ENCODE data around the gene CIAO2B. TPM values are rescaled to one million over a fixed set of nuclear protein-coding genes. Genes with fewer than 3 reads are reported as not detected.

CIAO2B gene
- 100 to 1,000 TPM; 150 to 162 TPM for total RNA-seq

GRCh38 chr16:66934138-66934838, at the start of gene CIAO2B:
CIAO2B (minus strand) TSS chr16:66934402; CDS start chr16:66934364, 38 bp downstream.
- ATAC-seq = peak; percentile 84
- intact Hi-C loops (cut with micrococcal nuclease) = loop anchor here (5.0 kb wide), 1 partner anchor 57 kb away; no protein-coding TSS in a partner anchor
- Mint-ChIP-seq H3K9me3 (no peaks in the 10 kb centered on the region), H3K4me1 (ENCODE audit: low read depth) (peaks cover 47% of the 10 kb centered on the region), H3K27me3 (no peaks in the 10 kb centered on the region), H3K4me3 (peak within 1 kb of the TSS; percentile 99), H3K27ac (peak within 1 kb of the TSS; percentile 98), H3K36me3 (ENCODE audit: low read depth) (peaks cover 43% of the 10 kb centered on the region)
- POLR2A ChIA-PET = interaction anchor here (0.7 to 1.8 kb wide), 13 partner anchors 9 to 225 kb away, joined by 3 to 5 read pairs (median 3); no protein-coding TSS in a partner anchor
- DNase-seq = peak; percentile 89
- TF ChIP-seq CTCF (IDR thresholded peaks at IDR 0.05) = no peak
- CTCF ChIA-PET = interaction anchor here (1.0 to 4.6 kb wide), 7 partner anchors 20 to 104 kb away, joined by 3 to 17 read pairs (median 4); partner anchors contain the start of genes CES3, NAE1 and PDP2

- intact Hi-C loops (cut with micrococcal nuclease) = loop anchor here (5.0 kb wide), 1 partner anchor 34 kb away; no protein-coding TSS in a partner anchor
- DNase-seq = no peak
- TF ChIP-seq CTCF (IDR thresholded peaks at IDR 0.05) = no peak
- ATAC-seq = no peak
- no peaks in the 10 kb centered on the region for H3K27me3 Mint-ChIP-seq
- POLR2A ChIA-PET = interaction anchor here (0.7 to 1.9 kb wide), 6 partner anchors 16 to 103 kb away, joined by 3 to 7 read pairs (median 4); partner anchors contain the start of gene PDP2
- peaks cover 59% of the 10 kb centered on the region for H3K4me1 Mint-ChIP-seq (ENCODE audit: low read depth)
- peak overlapping the region; percentile 99 for H3K27ac Mint-ChIP-seq
- H3K36me3 Mint-ChIP-seq (ENCODE audit: low read depth) = peaks cover 8% of the 10 kb centered on the region
- no peaks in the 10 kb centered on the region for H3K9me3 Mint-ChIP-seq
- no peak overlapping the region for H3K4me3 Mint-ChIP-seq
- CTCF ChIA-PET = interaction anchor here (1.1 to 4.6 kb wide), 13 partner anchors 8 to 202 kb away, joined by 3 to 30 read pairs (median 6); partner anchors contain the start of gene CES3
Measured at GRCh38 chr16:66983033-66983432, 48.8 kb upstream of the CIAO2B start.

GRCh38 chr16:66979011-66979717, 45.0 kb upstream of the CIAO2B start:
- ChIA-PET POLR2A (interaction anchor here (0.8 to 1.3 kb wide), 6 partner anchors 25 to 176 kb away, joined by 3 to 5 read pairs (median 3); partner anchors contain the start of gene B3GNT9), CTCF (interaction anchor here (0.6 to 6.2 kb wide), 20 partner anchors 10 to 198 kb away, joined by 3 to 53 read pairs (median 4); partner anchors contain the start of genes CES3, CES4A, NOL3 and PHAF1)
- Mint-ChIP-seq H3K36me3 (ENCODE audit: low read depth) (peaks cover 4% of the 10 kb centered on the region), H3K27me3 (peaks cover 4% of the 10 kb centered on the region), H3K27ac (peak overlapping the region; percentile 11), H3K4me3 (no peak overlapping the region), H3K4me1 (ENCODE audit: low read depth) (peaks cover 53% of the 10 kb centered on the region), H3K9me3 (no peaks in the 10 kb centered on the region)
- no peak for TF ChIP-seq CTCF (IDR thresholded peaks at IDR 0.05)
- intact Hi-C loops (cut with micrococcal nuclease) = loop anchor here (5.0 to 10.0 kb wide), 3 partner anchors 123 to 206 kb away; partner anchors contain the start of genes FBXL8, MATCAP1 and TRADD
- ATAC-seq = no peak
- DNase-seq = no peak

GRCh38 chr16:66977341-66978113, 43.3 kb upstream of the CIAO2B start:
- ATAC-seq = peak; percentile 96
- peaks cover 2% of the 10 kb centered on the region for H3K36me3 Mint-ChIP-seq (ENCODE audit: low read depth)
- ChIA-PET CTCF (interaction anchor here (0.6 to 6.2 kb wide), 28 partner anchors 11 to 221 kb away, joined by 3 to 53 read pairs (median 5); partner anchors contain the start of genes CBFB, CES3, CES4A and ELMO3), POLR2A (interaction anchor here (1.0 kb wide), 1 partner anchor 29 kb away, joined by 3 read pairs; no protein-coding TSS in a partner anchor)
- peak; percentile 96 for DNase-seq
- H3K27ac Mint-ChIP-seq = no peak overlapping the region
- H3K4me3 Mint-ChIP-seq = no peak overlapping the region
- H3K27me3 Mint-ChIP-seq = peaks cover 4% of the 10 kb centered on the region
- TF ChIP-seq CTCF (IDR thresholded peaks at IDR 0.05) = peak; percentile 96
- H3K4me1 Mint-ChIP-seq (ENCODE audit: low read depth) = peaks cover 44% of the 10 kb centered on the region
- H3K9me3 Mint-ChIP-seq = no peaks in the 10 kb centered on the region
- intact Hi-C loops (cut with micrococcal nuclease) = loop anchor here (5.0 to 10.0 kb wide), 3 partner anchors 125 to 207 kb away; partner anchors contain the start of genes FBXL8, MATCAP1 and TRADD

Measured in activated CD8-positive, alpha-beta T cell treated with anti-CD3 and anti-CD28 coated beads for 36 hours (primary cell).